H9 (cell line): ENCODE measurements around the gene RRAGC. TPM values are rescaled to one million over a fixed set of nuclear protein-coding genes. Genes with fewer than 3 reads are reported as not detected.
A peak's percentile ranks its signal among the peaks of the same experiment; 100 is the strongest.

Experiments
- DNase-seq: peaks from one replicate; pipeline ENCODE4 v3.0.0-alpha.2; 2017
- H2AFZ ChIP-seq: one replicate; pipeline ENCODE4 v1.6.1; 2013; ENCODE audit warnings: mild to moderate bottlenecking, low read length, control low read depth, moderate library complexity
- H2AK5ac ChIP-seq: 2 replicates; pipeline ENCODE4 v1.6.1; 2013; ENCODE audit warnings: low read length, control low read depth, mixed read lengths; ENCODE audit not compliant: insufficient read length
- H2BK120ac ChIP-seq: one replicate; pipeline ENCODE4 v1.6.1; 2013; ENCODE audit warnings: low read depth, mild to moderate bottlenecking, low read length, control low read depth, inconsistent platforms; ENCODE audit not compliant: poor library complexity, severe bottlenecking
- H2BK12ac ChIP-seq: 2 replicates; pipeline ENCODE4 v1.6.1; 2013; ENCODE audit warnings: low read length, control low read depth, mixed read lengths, low read depth; ENCODE audit not compliant: insufficient read length
- H2BK15ac ChIP-seq: 2 replicates; pipeline ENCODE4 v1.6.1; 2013; ENCODE audit warnings: low read depth, low read length, control low read depth
- H2BK20ac ChIP-seq: one replicate; pipeline ENCODE4 v1.6.1; 2013; ENCODE audit warnings: low read depth, mild to moderate bottlenecking, low read length, control low read depth, inconsistent platforms; ENCODE audit not compliant: poor library complexity, severe bottlenecking
- H2BK5ac ChIP-seq: 2 replicates; pipeline ENCODE4 v1.6.1; 2013; ENCODE audit warnings: low read length, control low read depth, mixed read lengths; ENCODE audit not compliant: insufficient read length
- H3K14ac ChIP-seq: 2 replicates; pipeline ENCODE4 v1.6.1; 2013; ENCODE audit warnings: low read length, control low read depth; ENCODE audit not compliant: insufficient read depth
- H3K18ac ChIP-seq: 2 replicates; pipeline ENCODE4 v1.6.1; 2013; ENCODE audit warnings: low read depth, mild to moderate bottlenecking, mixed read lengths, low read length, control low read depth; ENCODE audit not compliant: insufficient read length
- H3K23ac ChIP-seq: 2 replicates; pipeline ENCODE4 v1.6.1; 2013; ENCODE audit warnings: low read length, control low read depth, mixed read lengths, low read depth; ENCODE audit not compliant: insufficient read length
- H3K23me2 ChIP-seq: 2 replicates; pipeline ENCODE4 v1.6.1; 2013; ENCODE audit warnings: low read depth, mild to moderate bottlenecking, mixed read lengths, low read length, control low read depth; ENCODE audit not compliant: insufficient read length, poor library complexity, severe bottlenecking
- H3K27ac ChIP-seq: 2 replicates; pipeline ENCODE4 v1.5.1; 2013; ENCODE audit warnings: low read length, control low read depth, mixed read lengths, low read depth; ENCODE audit not compliant: insufficient read length
- H3K27me3 ChIP-seq: 2 replicates; pipeline ENCODE4 v1.6.1; 2013; ENCODE audit warnings: low read length, control low read depth, inconsistent platforms; ENCODE audit not compliant: insufficient read depth
- H3K4ac ChIP-seq: 2 replicates; pipeline ENCODE4 v1.6.1; 2013; ENCODE audit warnings: low read depth, mild to moderate bottlenecking, control low read depth, inconsistent platforms, low read length, moderate library complexity
- H3K4me1 ChIP-seq: 2 replicates; pipeline ENCODE4 v1.6.1; 2013; ENCODE audit warnings: low read length, control low read depth, inconsistent platforms; ENCODE audit not compliant: insufficient read depth
- H3K4me2 ChIP-seq: 2 replicates; pipeline ENCODE4 v1.6.1; 2013; ENCODE audit warnings: low read length, control low read depth, mixed read lengths; ENCODE audit not compliant: insufficient read length, insufficient read depth
- H3K56ac ChIP-seq: 2 replicates; pipeline ENCODE4 v1.6.1; 2013; ENCODE audit warnings: low read depth, mild to moderate bottlenecking, mixed read lengths, low read length, control low read depth; ENCODE audit not compliant: insufficient read length
- H3K79me1 ChIP-seq: 2 replicates; pipeline ENCODE4 v1.6.1; 2013; ENCODE audit warnings: low read depth, mild to moderate bottlenecking, moderate library complexity, low read length, control low read depth, inconsistent platforms; ENCODE audit not compliant: insufficient read depth, poor library complexity, severe bottlenecking
- H3K79me2 ChIP-seq: 2 replicates; pipeline ENCODE4 v1.6.1; 2013; ENCODE audit warnings: low read length, control low read depth, inconsistent platforms; ENCODE audit not compliant: insufficient read depth
- H3K9ac ChIP-seq: 2 replicates; pipeline ENCODE4 v1.6.1; 2013; ENCODE audit warnings: low read length, control low read depth, mixed read lengths; ENCODE audit not compliant: insufficient read length; ENCODE audit errors: extremely low read depth
- H3K9me3 ChIP-seq: one replicate; pipeline ENCODE4 v1.6.1; 2013; ENCODE audit warnings: low read depth, low read length, inconsistent platforms; ENCODE audit not compliant: control insufficient read depth
- H3T11ph ChIP-seq: one replicate; pipeline ENCODE4 v1.6.1; 2013; ENCODE audit warnings: mild to moderate bottlenecking, low read length, control low read depth, inconsistent platforms
- H4K20me1 ChIP-seq: one replicate; pipeline ENCODE4 v1.6.1; 2013; ENCODE audit not compliant: control insufficient read depth, insufficient read length, insufficient read depth
- H4K5ac ChIP-seq: 2 replicates; pipeline ENCODE4 v1.6.1; 2013; ENCODE audit warnings: low read depth, mild to moderate bottlenecking, mixed read lengths, low read length, control low read depth; ENCODE audit not compliant: insufficient read length
- H4K8ac ChIP-seq: replicated peaks from 2 replicates; pipeline ENCODE4 v1.6.1; 2013; ENCODE audit warnings: low read length, control low read depth, mixed read lengths, low read depth; ENCODE audit not compliant: insufficient read length
- H4K91ac ChIP-seq: 2 replicates; pipeline ENCODE4 v1.6.1; 2013; ENCODE audit warnings: low read depth, mild to moderate bottlenecking, moderate library complexity, mixed read lengths, low read length, control low read depth; ENCODE audit not compliant: insufficient read length
- H3K27ac Mint-ChIP-seq, 3 experiments: 2 replicates in 2 of 3; 3 replicates in 1 of 3; pipeline ENCODE4 v1.8.0; 2020 to 2021; ENCODE audit warnings: mixed read lengths in 3 of 3, mild to moderate bottlenecking in 1 of 3, moderate library complexity in 1 of 3
- H3K27me3 Mint-ChIP-seq: 2 replicates; pipeline ENCODE4 v1.8.0; 2021; ENCODE audit warnings: low read depth, mild to moderate bottlenecking, moderate library complexity, mixed read lengths
- H3K36me3 Mint-ChIP-seq, 3 experiments: 2 replicates in 2 of 3; 3 replicates in 1 of 3; pipeline ENCODE4 v1.8.0; 2020 to 2021; ENCODE audit warnings: low read depth in 3 of 3, mixed read lengths in 3 of 3; ENCODE audit not compliant: insufficient read depth in 1 of 3
- H3K4me1 Mint-ChIP-seq, 2 experiments: 2 replicates each; pipeline ENCODE4 v1.8.0; 2020; ENCODE audit warnings: mixed read lengths in 2 of 2
- H3K4me3 Mint-ChIP-seq, 2 experiments: 2 replicates in 1 of 2; 3 replicates in 1 of 2; pipeline ENCODE4 v1.8.0; 2020 to 2021; ENCODE audit warnings: mild to moderate bottlenecking in 2 of 2, mixed read lengths in 2 of 2, moderate library complexity in 1 of 2
- H3K9me3 Mint-ChIP-seq, 2 experiments: 2 replicates in 1 of 2; 3 replicates in 1 of 2; pipeline ENCODE4 v1.8.0; 2020; ENCODE audit warnings: mild to moderate bottlenecking in 2 of 2, mixed read lengths in 2 of 2, moderate library complexity in 1 of 2
- CTCF ChIP-seq: fragments of 200-600 bp; sonication (generic); conservative IDR thresholded peaks from 3 replicates; pipeline ENCODE4 v1.8.0; 2021; ENCODE audit warnings: antibody characterized with exemption, mild to moderate bottlenecking
- WGBS: extraction: QIAGEN DNeasy Blood & Tissue Kit; methylation state at CpG from one replicate; pipeline ENCODE4 v1.1.7; 2013; ENCODE audit warnings: missing lambda C conversion rate, low lambda C conversion rate, mixed read lengths; ENCODE audit not compliant: insufficient read length; ENCODE audit errors: extremely low coverage; 5-methylcytosine and 5-hydroxymethylcytosine counted together
- total RNA-seq: library from RNA; stranded (reverse); gene quantifications from 2 replicates; pipeline ENCODE4 v1.2.1, GENCODE V29; 2021

RRAGC gene
- total RNA-seq, 1 experiment from 2014 or later: 17.9 TPM

DNA sequence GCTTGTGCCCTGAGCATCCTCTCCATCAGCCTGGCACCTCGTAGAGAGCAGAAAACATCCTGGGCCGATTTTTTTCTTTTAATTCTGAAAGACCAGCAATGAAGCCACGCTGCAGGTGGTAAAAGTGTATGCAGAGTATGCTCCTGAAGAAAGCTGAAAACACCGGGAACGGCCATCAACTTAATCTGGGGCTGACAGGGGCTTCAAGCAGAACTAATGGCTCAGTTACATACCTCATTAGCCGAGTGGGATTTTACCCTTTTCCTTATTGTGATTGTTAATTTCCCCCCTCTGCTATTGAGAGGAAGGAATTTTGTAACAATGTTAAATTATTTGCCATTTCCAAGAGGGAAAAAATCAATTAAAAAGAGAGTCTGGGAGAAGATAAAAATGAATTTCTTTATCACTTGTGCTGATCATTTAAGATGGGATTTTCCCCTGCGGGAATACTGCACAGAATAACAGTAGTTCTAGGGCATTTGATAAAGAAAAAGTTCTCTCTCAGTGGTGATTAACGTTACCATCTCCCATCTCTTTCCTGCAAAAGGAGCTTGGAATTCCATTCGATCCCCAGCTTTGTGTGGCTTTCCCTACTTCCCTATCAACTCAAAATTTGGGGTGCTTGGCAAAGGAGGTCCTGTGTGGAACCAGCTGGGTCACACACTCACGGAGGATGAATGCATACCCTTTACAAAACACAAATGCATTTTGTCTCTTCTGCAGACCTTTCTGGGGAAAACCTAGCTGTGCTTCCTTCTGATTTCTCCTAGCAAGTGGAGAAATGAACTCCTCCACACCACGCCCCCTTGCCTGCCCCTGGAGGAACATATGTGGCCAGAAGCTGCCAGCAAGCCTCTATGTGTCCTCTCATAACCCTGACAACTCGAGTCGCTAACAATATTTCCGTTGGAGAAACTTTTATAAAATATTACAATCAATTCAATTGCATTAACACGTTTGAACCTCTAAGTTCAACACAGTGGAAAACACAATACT lies 70.9 kb downstream of the RRAGC start:
- Histone ChIP-seq H3K9ac (no peak overlapping the region), H3T11ph (no peak overlapping the region), H3K23me2 (no peaks in the 10 kb centered on the region), H3K27me3 (no peaks in the 10 kb centered on the region), H3K79me1 (no peaks in the 10 kb centered on the region), H2BK12ac (no peak overlapping the region), H4K91ac (no peak overlapping the region), H3K9me3 (no peaks in the 10 kb centered on the region), H2BK20ac (no peak overlapping the region), H2BK120ac (no peak overlapping the region), H2BK15ac (no peak overlapping the region), H2AK5ac (no peak overlapping the region), H3K56ac (no peak overlapping the region), H4K8ac (no peak overlapping the region), H3K18ac (no peak overlapping the region), H2AFZ (no peak overlapping the region), H3K14ac (no peak overlapping the region), H4K20me1 (no peaks in the 10 kb centered on the region), H3K4me2 (no peak overlapping the region), H3K4ac (no peak overlapping the region), H2BK5ac (no peak overlapping the region), H4K5ac (no peak overlapping the region), H3K79me2 (no peaks in the 10 kb centered on the region), H3K23ac (no peak overlapping the region), H3K27ac (no peak overlapping the region), H3K4me1 (peaks cover 4% of the 10 kb centered on the region; the same call in 1 of the 2 replicates)
- DNase-seq: no peak
- H3K27ac Mint-ChIP-seq: peak overlapping the region in 2 of 3 experiments; percentile 24 to 79; a peak in 4 of 7 replicates
- no peak for TF ChIP-seq CTCF
- peaks cover 21% of the 10 kb centered on the region for H3K27me3 Mint-ChIP-seq
- H3K9me3 Mint-ChIP-seq: peaks cover 0 to 2% of the 10 kb centered on the region in 2 experiments; a peak in 1 of 5 replicates
- H3K36me3 Mint-ChIP-seq: no peaks in the 10 kb centered on the region
- no CpG with 5 or more reads among the region's 15 CpGs for WGBS
- peak overlapping the region in 1 of 2 experiments; percentile 25; a peak in 1 of 5 replicates for H3K4me3 Mint-ChIP-seq
- H3K4me1 Mint-ChIP-seq: peaks cover 31 to 44% of the 10 kb centered on the region in 2 experiments

Other genes with a start within 250 kb of the RRAGC start
- 33.1 and 35.2 TPM in 2 replicates for gene MYCBP, start 13.6 kb upstream of the RRAGC start, total RNA-seq
- not detected in 2 replicates for gene GJA9, start 21.8 kb upstream of the RRAGC start, total RNA-seq
- gene RHBDL2, start 82.1 kb upstream of the RRAGC start, total RNA-seq: 0.15 TPM in 1 of 2 replicates, not detected in the other
- 235 and 237 TPM in 2 replicates for gene AKIRIN1, start 131.5 kb upstream of the RRAGC start, total RNA-seq
- 367 and 376 TPM in 2 replicates for gene NDUFS5, start 166.6 kb upstream of the RRAGC start, total RNA-seq